Stimulated activated CD4-positive, alpha-beta T cell treated with anti-CD3 and anti-CD28 coated beads, TNF-alpha, amount 100 ng/mL, for 48 hours (primary cell): ENCODE data around the gene GOLGA5.
"Not testable (repeated sequence)": the region's sequence is repeated elsewhere in the genome, so short reads cannot be mapped to it uniquely, and the experiment has no call there.

Source experiments
- DNase-seq, 3 donors: peaks; one replicate each; pipeline ENCODE4 v3.0.0-alpha.2; 2020; ENCODE audit warnings: low read depth in 3 of 3

Gene GOLGA5

GRCh38 chr14:92820536-92820840 is 26.4 kb downstream of the GOLGA5 start:
- not testable (repeated sequence) for DNase-seq

GRCh38 chr14:92830902-92831301 is 36.8 kb downstream of the GOLGA5 start:
- DNase-seq = no peak

DNA sequence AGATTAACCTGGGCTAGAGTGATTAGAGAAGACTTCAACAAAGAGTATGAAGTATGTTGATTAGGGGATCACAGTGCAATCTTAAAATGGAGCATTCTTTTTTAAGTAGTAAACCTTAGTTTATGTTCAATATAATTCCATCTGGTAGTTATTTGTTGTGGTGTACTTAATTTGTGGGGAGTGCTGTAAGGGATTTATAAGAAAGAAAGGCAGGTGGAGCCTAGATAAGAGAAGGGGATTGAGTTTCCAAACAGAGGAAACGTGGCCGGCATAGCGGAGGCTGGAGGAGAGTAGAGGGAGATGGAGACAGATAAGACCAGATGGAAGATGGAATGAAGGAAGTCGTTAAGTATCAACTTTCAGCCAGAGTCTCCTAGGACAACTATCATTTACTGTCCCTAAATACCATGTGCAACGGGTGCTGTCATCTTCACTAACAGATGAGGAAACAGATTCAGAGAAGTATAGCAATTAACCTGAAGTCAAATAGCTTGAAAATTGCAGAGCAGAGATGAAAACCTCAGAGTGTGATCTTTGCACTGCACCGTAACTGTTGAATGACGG is 38.1 kb downstream of the GOLGA5 start:
- no peak for DNase-seq

DNA sequence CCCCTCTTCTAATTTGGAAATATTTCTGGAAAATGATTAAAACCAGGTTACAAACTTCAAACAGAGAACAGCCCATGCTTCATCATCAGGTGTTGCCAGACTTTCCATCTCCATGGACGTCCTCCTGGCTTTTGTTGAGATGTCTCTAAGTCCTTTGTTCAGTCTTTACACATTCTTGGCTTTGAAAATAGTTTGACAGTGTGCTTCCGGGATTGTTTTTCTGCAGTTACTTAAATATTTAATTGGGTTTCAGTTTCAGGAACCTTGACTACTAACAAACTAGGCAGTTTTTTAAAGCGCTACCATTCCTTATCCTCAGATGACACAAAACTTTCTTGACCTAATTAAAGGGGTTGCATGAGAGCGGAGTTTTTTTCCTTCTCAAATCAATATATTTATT is 47.8 kb downstream of the GOLGA5 start:
- DNase-seq = no peak

DNA sequence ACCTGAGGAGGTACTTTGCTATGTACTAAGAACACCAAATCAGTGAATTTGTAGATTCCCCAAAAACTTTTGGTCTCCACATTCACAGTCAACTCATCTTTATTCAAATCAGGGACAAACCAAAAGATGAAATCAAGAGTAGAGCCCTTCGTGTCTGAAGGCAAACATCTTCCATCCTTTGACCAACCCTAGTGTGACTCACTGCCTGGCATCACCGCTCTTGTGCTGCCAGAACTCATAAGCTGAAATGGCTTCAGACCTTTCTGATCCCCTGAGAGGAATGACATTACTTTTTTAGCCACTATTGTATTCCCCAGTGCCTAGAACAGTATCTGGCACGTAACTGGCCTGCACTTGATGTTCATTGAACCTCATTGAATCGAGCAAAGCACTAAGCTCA is 50.1 kb downstream of the GOLGA5 start:
- peak in 1 of 3 donors; percentile 8 for DNase-seq

- DNase-seq = peak in 2 of 3 donors; percentile 13 to 27
Observed at GRCh38 chr14:92846162-92846897, 52.2 kb downstream of the GOLGA5 start.

- no peak for DNase-seq
Observed at GRCh38 chr14:92847278-92847677, 53.2 kb downstream of the GOLGA5 start.

DNA sequence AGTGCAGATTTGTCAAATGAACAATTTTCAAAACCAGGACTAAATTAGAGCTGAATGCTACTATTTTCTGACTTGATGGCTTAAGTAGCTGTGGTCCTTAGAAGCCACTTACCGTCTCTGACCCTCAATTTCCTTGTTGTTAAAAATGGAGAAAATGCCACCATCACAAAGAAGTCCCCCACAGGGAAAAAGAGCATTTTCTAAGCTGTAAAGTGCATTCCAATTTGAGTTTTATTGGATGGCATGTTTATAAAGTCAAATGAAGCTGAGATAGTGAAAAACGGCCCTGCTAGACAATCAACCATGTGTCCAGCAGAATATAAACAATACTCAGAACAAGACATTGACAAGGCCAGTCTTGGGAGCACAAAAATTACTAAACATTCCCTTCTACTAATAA is 53.6 kb downstream of the GOLGA5 start:
- no peak for DNase-seq

DNA sequence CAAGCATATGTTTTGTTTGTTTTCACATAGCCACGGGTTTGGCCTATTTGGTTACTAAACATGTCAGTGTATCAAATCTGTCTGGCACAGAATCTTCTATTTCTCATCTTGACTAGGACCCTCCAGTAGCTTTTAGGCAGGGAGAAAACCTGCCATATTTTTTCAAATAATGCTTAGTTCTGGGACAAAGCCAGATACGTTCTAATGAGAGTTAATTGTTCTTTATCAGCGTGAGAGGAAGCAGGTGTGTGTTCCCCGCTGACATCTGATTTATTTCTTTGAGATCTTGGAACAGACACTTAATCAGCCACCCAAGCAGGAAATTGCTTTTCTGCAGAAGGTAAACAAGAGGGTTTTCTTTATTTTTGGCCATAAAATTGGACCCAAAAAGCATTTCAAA is 54.8 kb downstream of the GOLGA5 start:
- no peak for DNase-seq

- no peak for DNase-seq
Observed at GRCh38 chr14:92850492-92850891, 56.4 kb downstream of the GOLGA5 start.

- DNase-seq = not testable (repeated sequence)
Observed at GRCh38 chr14:92853136-92853535, 59.0 kb downstream of the GOLGA5 start.

DNA sequence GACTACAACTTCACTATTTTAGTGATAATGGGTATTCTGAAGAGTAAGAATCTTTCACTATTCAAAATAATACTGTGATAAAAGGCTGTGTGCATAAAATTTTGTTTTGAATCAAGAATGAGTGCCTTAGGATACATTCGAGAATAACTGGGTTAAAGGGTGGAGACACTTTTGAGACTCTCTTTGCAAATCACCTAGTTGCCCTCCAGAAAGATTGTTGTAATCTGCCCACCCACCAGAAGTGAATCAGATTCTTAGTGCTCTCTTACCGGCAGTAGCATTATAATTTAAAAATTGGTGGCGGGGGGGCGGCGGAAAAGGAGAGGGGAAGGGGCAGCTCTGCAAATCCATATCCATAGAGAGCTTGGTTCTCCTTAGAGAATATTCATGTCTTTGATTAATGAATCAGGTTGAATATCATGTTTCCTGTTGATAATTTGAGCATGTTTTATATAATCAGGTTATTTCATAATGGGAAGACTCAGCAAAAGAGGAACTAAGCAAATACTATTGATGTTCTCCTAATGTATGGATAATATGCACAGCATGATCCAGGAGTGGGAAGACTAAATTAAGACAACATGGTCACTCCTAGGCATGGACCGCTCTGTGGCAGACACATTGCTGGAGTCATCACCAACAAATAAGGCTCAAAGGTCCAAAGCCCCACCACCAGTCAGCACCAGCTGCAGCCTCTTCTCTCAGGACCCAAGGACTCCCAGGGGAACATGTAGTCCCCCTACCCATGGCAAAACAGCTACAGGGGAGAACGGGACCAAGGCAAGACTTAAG is 66.1 kb downstream of the GOLGA5 start:
- DNase-seq = no peak

GRCh38 chr14:92861856-92862745 is 68.0 kb downstream of the GOLGA5 start:
- no peak for DNase-seq

DNA sequence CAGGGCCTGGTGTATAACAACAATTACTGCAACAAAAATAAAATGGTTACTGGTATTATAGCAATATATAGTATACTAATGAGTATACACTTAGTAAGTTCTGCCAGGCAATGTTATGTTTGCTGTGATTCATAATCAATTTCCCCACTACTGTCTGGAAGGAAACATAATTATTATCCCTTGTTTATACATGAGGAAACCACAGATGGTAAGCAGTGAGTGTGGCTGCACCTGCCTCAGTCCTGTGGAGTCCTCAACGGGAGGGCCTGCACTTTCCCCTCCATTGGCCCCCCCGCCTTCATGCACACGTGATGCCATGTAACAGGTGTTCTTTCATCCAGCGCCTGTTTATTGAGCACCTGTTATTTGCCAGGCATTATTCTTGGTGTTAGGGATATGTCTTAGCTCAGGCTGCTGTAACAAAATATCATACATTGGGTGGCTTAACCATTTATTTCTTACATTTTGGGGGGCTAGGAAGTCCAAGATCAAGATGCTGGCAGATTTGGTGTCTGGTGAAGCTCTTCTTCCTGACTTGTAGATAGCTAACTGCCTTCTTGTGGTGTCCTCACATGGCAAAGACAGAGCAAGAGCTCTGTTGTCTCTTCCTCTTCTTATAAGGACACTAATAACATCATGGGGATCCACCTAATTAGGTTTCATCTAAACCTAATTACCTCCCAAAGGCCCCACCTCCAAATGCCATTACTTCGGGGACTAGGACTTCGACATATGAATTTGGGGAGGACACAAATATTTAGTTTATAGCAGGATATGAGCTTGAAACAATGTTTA is 69.4 kb downstream of the GOLGA5 start:
- DNase-seq = no peak

- no peak for DNase-seq
Observed at GRCh38 chr14:92865674-92866073, 71.6 kb downstream of the GOLGA5 start.

GRCh38 chr14:92866181-92866752 is 72.2 kb downstream of the GOLGA5 start:
- DNase-seq = no peak

GRCh38 chr14:92866901-92867865 is 73.1 kb downstream of the GOLGA5 start:
- DNase-seq = no peak

DNA sequence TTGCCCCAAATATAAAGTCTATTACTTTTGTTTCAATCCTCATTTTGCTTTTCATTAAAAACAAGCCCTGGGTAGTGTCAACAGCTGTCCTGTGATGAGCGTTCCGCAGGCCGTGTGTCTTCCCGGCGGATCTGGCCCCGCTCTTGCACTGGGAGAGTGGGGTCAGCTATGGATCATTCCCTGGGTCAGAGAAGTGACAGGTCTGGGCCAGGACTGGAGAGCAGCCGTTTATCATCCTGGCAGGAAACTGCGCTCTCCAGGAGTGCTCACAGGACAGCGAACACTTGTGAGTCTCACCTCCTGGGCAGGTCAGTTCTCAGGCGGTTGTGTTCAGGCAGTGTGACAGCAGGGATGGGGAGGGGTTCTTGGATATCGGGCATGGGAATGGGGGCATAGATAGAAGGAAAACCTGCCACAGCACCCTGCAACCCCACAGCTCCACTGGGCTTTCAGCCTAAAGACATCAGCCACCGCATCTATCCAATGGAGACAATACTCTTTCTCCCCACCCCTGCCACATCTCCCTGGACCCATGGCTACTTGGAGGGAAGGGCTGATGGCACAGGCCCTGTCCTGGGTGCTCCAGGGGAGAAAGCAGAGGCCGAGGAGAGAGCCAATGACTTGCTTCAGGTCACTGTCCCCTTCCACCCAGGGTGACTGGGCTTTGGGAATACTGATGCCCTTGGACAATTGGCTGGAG is 81.0 kb downstream of the GOLGA5 start:
- no peak for DNase-seq
